HEK293 (cell line): ENCODE measurements around the gene AIFM3.
A peak's percentile ranks its signal among the peaks of the same experiment; 100 is the strongest.

Experiments used
- CTCF ChIA-PET: fragments of 350-600 bp; formaldehyde crosslinking; extraction: SDS; loops from one replicate; lab custom pipeline; 2021; ENCODE audit warnings: antibody characterized with exemption; lab: Yijun Ruan, JAX
- POLR2A ChIA-PET: fragments of 300-600 bp; formaldehyde crosslinking; extraction: SDS; loops from one replicate; lab custom pipeline; 2020; ENCODE audit warnings: antibody characterized with exemption, inconsistent platforms; lab: Yijun Ruan, JAX
- H3K27ac ChIP-seq: fragments of 200-500 bp; sonication (Bioruptor generic); 2 replicates; pipeline ENCODE4 v1.5.1; 2014; ENCODE audit warnings: low read depth, low read length, control low read depth, inconsistent platforms; ENCODE audit errors: extremely low read depth
- H3K36me3 ChIP-seq, 2 experiments: fragments of 200-500 bp in 1 of 2; sonication (Bioruptor generic) in 1 of 2; 1 replicate in 1 of 2; 2 replicates in 1 of 2; pipeline ENCODE4 v1.5.1; 2014 to 2017; ENCODE audit warnings: inconsistent platforms in 2 of 2, low read length in 2 of 2; ENCODE audit not compliant: control insufficient read depth in 2 of 2, insufficient read depth in 1 of 2
- H3K4me1 ChIP-seq: fragments of 200-500 bp; sonication (Bioruptor generic); 2 replicates; pipeline ENCODE4 v1.5.1; 2014; ENCODE audit warnings: mild to moderate bottlenecking, low read length, inconsistent platforms; ENCODE audit not compliant: control insufficient read depth, insufficient read depth
- H3K4me3 ChIP-seq: 2 replicates; pipeline ENCODE4 v1.5.1; 2011; ENCODE audit warnings: low read depth, mild to moderate bottlenecking, control low read depth, low read length, moderate library complexity
- H3K9me3 ChIP-seq: fragments of 200-500 bp; sonication (Bioruptor generic); 2 replicates; pipeline ENCODE4 v1.5.1; 2014; ENCODE audit warnings: low read depth, low read length, inconsistent platforms; ENCODE audit not compliant: control insufficient read depth, insufficient read depth
- EGR2 ChIP-seq: fragments of 450-650 bp; formaldehyde crosslinking; IDR thresholded peaks from 2 replicates; pipeline ENCODE4 v1.5.1; 2016; ENCODE audit warnings: low read depth, missing biosample characterization, missing genetic modification characterization
- GLI2 ChIP-seq: fragments of 450-650 bp; formaldehyde crosslinking; IDR thresholded peaks from 2 replicates; pipeline ENCODE4; 2017; ENCODE audit warnings: missing biosample characterization, missing genetic modification characterization, low read depth, borderline replicate concordance
- GLIS1 ChIP-seq: fragments of 450-650 bp; formaldehyde crosslinking; IDR thresholded peaks from 2 replicates; pipeline ENCODE4 v1.5.1; 2016; ENCODE audit warnings: missing biosample characterization, missing genetic modification characterization
- GLIS2 ChIP-seq: fragments of 450-650 bp; formaldehyde crosslinking; IDR thresholded peaks from 2 replicates; pipeline ENCODE4 v1.5.1; 2016; ENCODE audit warnings: missing biosample characterization, missing genetic modification characterization
- HIC1 ChIP-seq: fragments of 450-650 bp; formaldehyde crosslinking; IDR thresholded peaks from 2 replicates; pipeline ENCODE4 v1.5.1; 2016; ENCODE audit warnings: missing biosample characterization, missing genetic modification characterization
- KLF8 ChIP-seq: fragments of 450-650 bp; formaldehyde crosslinking; IDR thresholded peaks from 2 replicates; pipeline ENCODE4 v1.5.1; 2016; ENCODE audit warnings: missing biosample characterization, missing genetic modification characterization
- MZF1 ChIP-seq: fragments of 450-650 bp; formaldehyde crosslinking; IDR thresholded peaks from 2 replicates; pipeline ENCODE4 v1.5.1; 2017; ENCODE audit warnings: missing biosample characterization, missing genetic modification characterization, borderline replicate concordance
- PRDM2 ChIP-seq: fragments of 450-650 bp; formaldehyde crosslinking; IDR thresholded peaks from 2 replicates; pipeline ENCODE4 v1.5.1; 2016; ENCODE audit warnings: missing biosample characterization, missing genetic modification characterization, borderline replicate concordance
- YY2 ChIP-seq: fragments of 450-650 bp; formaldehyde crosslinking; IDR thresholded peaks from 2 replicates; pipeline ENCODE4 v1.5.1; 2016; ENCODE audit warnings: missing biosample characterization, missing genetic modification characterization
- ZBTB6 ChIP-seq: fragments of 450-650 bp; formaldehyde crosslinking; IDR thresholded peaks from 2 replicates; pipeline ENCODE4 v1.5.1; 2017; ENCODE audit warnings: missing biosample characterization, missing genetic modification characterization
- ZFP3 ChIP-seq: fragments of 450-650 bp; formaldehyde crosslinking; IDR thresholded peaks from 2 replicates; pipeline ENCODE4 v1.5.1; 2016; ENCODE audit warnings: low read depth, missing biosample characterization, missing genetic modification characterization
- ZNF175 ChIP-seq: fragments of 450-650 bp; formaldehyde crosslinking; IDR thresholded peaks from 2 replicates; pipeline ENCODE4 v1.5.1; 2016; ENCODE audit warnings: missing biosample characterization, missing genetic modification characterization
- ZNF202 ChIP-seq: fragments of 450-650 bp; formaldehyde crosslinking; IDR thresholded peaks from 2 replicates; pipeline ENCODE4 v1.5.1; 2016; ENCODE audit warnings: missing biosample characterization, missing genetic modification characterization, borderline replicate concordance
- ZNF223 ChIP-seq: fragments of 450-650 bp; formaldehyde crosslinking; IDR thresholded peaks from 2 replicates; pipeline ENCODE4 v1.5.1; 2016; ENCODE audit warnings: missing biosample characterization, missing genetic modification characterization
- ZNF324 ChIP-seq: fragments of 450-650 bp; formaldehyde crosslinking; IDR thresholded peaks from 2 replicates; pipeline ENCODE4 v1.5.1; 2016; ENCODE audit warnings: missing biosample characterization, missing genetic modification characterization
- ZNF404 ChIP-seq: fragments of 450-650 bp; formaldehyde crosslinking; IDR thresholded peaks from 2 replicates; pipeline ENCODE4 v1.5.1; 2017; ENCODE audit warnings: missing biosample characterization, missing genetic modification characterization
- ZNF510 ChIP-seq: fragments of 450-650 bp; formaldehyde crosslinking; IDR thresholded peaks from 2 replicates; pipeline ENCODE4 v1.5.1; 2018; ENCODE audit warnings: mild to moderate bottlenecking, missing genetic modification characterization, missing biosample characterization; ENCODE audit not compliant: insufficient replicate concordance
- ZNF610 ChIP-seq: fragments of 450-650 bp; formaldehyde crosslinking; IDR thresholded peaks from 2 replicates; pipeline ENCODE4 v1.5.1; 2016; ENCODE audit warnings: missing biosample characterization, missing genetic modification characterization, borderline replicate concordance
- ZNF677 ChIP-seq: fragments of 450-650 bp; IDR thresholded peaks from 2 replicates; pipeline ENCODE4 v1.5.0; 2018; ENCODE audit warnings: missing biosample characterization, mild to moderate bottlenecking, missing genetic modification characterization, moderate library complexity
- ZNF707 ChIP-seq: fragments of 450-650 bp; formaldehyde crosslinking; IDR thresholded peaks from 2 replicates; pipeline ENCODE4 v1.5.1; 2016; ENCODE audit warnings: missing biosample characterization, missing genetic modification characterization
- ZNF830 ChIP-seq: fragments of 450-650 bp; IDR thresholded peaks from 2 replicates; pipeline ENCODE4 v1.5.0; 2018; ENCODE audit warnings: missing biosample characterization, missing genetic modification characterization, low read depth, mild to moderate bottlenecking, moderate library complexity

Gene AIFM3

GRCh38 chr22:20980938-20981722 lies 14.1 kb downstream of the AIFM3 start:
- no peak for TF ChIP-seq ZBTB6 (tag by site-specific recombination)
- no peak for TF ChIP-seq ZNF223 (tag by site-specific recombination)
- peak; percentile 25; the same call in 1 of the 2 replicates for TF ChIP-seq GLIS2 (tag by site-specific recombination)
- TF ChIP-seq ZNF404: no peak
- TF ChIP-seq HIC1 (tag by site-specific recombination): peak; percentile 53
- TF ChIP-seq ZNF707: no peak
- peak; percentile 48 for TF ChIP-seq GLIS1
- TF ChIP-seq, all 188 proteins: peak for 3
- CTCF ChIA-PET: interaction anchor here (0.6 to 3.2 kb wide), 6 partner anchors 10 to 190 kb away, joined by 3 to 14 read pairs (median 6); partner anchors contain the start of gene AIFM3
- Histone ChIP-seq H3K27ac (peak overlapping the region; percentile 62), H3K4me3 (peak overlapping the region; percentile 78), H3K36me3 (peaks cover under 1 to 25% of the 10 kb centered on the region in 2 experiments; a peak in 2 of 3 replicates), H3K4me1 (no peaks in the 10 kb centered on the region), H3K9me3 (no peaks in the 10 kb centered on the region)
- POLR2A ChIA-PET: interaction anchor here (0.7 to 3.7 kb wide), 8 partner anchors 9 to 95 kb away, joined by 3 to 80 read pairs (median 20); partner anchors contain the start of gene THAP7

- POLR2A ChIA-PET: interaction anchor here (0.6 to 3.7 kb wide), 41 partner anchors 9 to 204 kb away, joined by 3 to 80 read pairs (median 4); partner anchors contain the start of genes AIFM3, CRKL, P2RX6 and THAP7
- CTCF ChIA-PET: interaction anchor here (0.6 to 3.2 kb wide), 15 partner anchors 9 to 208 kb away, joined by 3 to 14 read pairs (median 4); partner anchors contain the start of gene AIFM3
- peaks cover 4 to 33% of the 10 kb centered on the region in 2 experiments; a peak in 2 of 3 replicates for H3K36me3 ChIP-seq
- H3K27ac ChIP-seq: peak within 1 kb of the TSS; percentile 62
- H3K4me3 ChIP-seq: peak within 1 kb of the TSS; percentile 78
- no peaks in the 10 kb centered on the region for H3K9me3 ChIP-seq
- H3K4me1 ChIP-seq: no peaks in the 10 kb centered on the region
- TF ChIP-seq KLF8 (tag by site-specific recombination) (peak; percentile 86; the same call in 1 of the 2 replicates), ZNF510 (tag by site-specific recombination) (no peak), YY2 (tag by site-specific recombination) (peak; percentile 70), ZNF610 (tag by site-specific recombination) (peak; percentile 89), ZFP3 (tag by site-specific recombination) (no peak), ZNF830 (no peak), GLI2 (tag by site-specific recombination) (no peak), PRDM2 (tag by site-specific recombination) (no peak), ZNF324 (tag by site-specific recombination) (peak; percentile 94), ZNF677 (tag by site-specific recombination) (no peak), ZNF175 (tag by site-specific recombination) (no peak), EGR2 (tag by site-specific recombination) (peak; percentile 60), MZF1 (tag by site-specific recombination) (0 out of 2 replicates have a peak, but pooled peaks have one; percentile 72), ZNF202 (tag by site-specific recombination) (no peak)
Observed at GRCh38 chr22:20981787-20982562, 14.9 kb downstream of the AIFM3 start, which contains the start of gene LZTR1. TSS of gene LZTR1 (plus strand) at chr22:20982297. CDS start at chr22:20982372, 75 bp downstream.
